IMR-90 (cell line): ENCODE results near the gene CRIM1. TPM values are rescaled to one million over a fixed set of nuclear protein-coding genes. Genes with fewer than 3 reads are reported as not detected.

Source experiments
- ATAC-seq: fragments of 200-7000 bp; cut with Tn5 transposase; 2 replicates; pipeline ENCODE4 v1.9.1; 2020; ENCODE audit warnings: low read depth, mild to moderate bottlenecking, moderate library complexity
- BruUV-seq: library from RNA; stranded (reverse); fragments of 400-500 nt; replicated peaks from 2 replicates; lab custom pipeline; 2021; lab: Mats Ljungman, UMichigan
- CTCF ChIA-PET: fragments of 300-600 bp; formaldehyde crosslinking; extraction: SDS; loops from one replicate; lab custom pipeline; 2021; ENCODE audit warnings: antibody characterized with exemption; lab: Yijun Ruan, JAX
- POLR2A ChIA-PET: fragments of 300-600 bp; sonication (Branson Sonifier 250); formaldehyde crosslinking; loops from one replicate; lab custom pipeline; 2022; ENCODE audit warnings: antibody characterized with exemption; ENCODE audit not compliant: unreplicated experiment; lab: Charles Lee
- DNase-seq: peaks from one replicate; pipeline ENCODE4 v3.0.0; 2013
- H2AFZ ChIP-seq: replicated peaks from 2 replicates; pipeline ENCODE3; 2013; ENCODE audit warnings: low read length, mild to moderate bottlenecking; ENCODE audit not compliant: poor library complexity
- H2AK5ac ChIP-seq: 2 replicates; pipeline ENCODE4 v1.6.1; 2013; ENCODE audit warnings: low read depth, low read length, inconsistent platforms
- H2AK9ac ChIP-seq: replicated peaks from 2 replicates; pipeline ENCODE3; 2013; ENCODE audit warnings: mild to moderate bottlenecking, low read depth, low read length, moderate library complexity; ENCODE audit not compliant: poor library complexity
- H2BK120ac ChIP-seq: 2 replicates; pipeline ENCODE4 v1.6.1; 2013; ENCODE audit warnings: low read depth, low read length, inconsistent platforms
- H2BK15ac ChIP-seq: 3 replicates; pipeline ENCODE4 v1.6.1; 2013; ENCODE audit warnings: low read depth, low read length, inconsistent platforms
- H2BK20ac ChIP-seq: 2 replicates; pipeline ENCODE4 v1.6.1; 2013; ENCODE audit warnings: low read depth, mild to moderate bottlenecking, inconsistent platforms, low read length, moderate library complexity
- H2BK5ac ChIP-seq: 2 replicates; pipeline ENCODE4 v1.6.1; 2013; ENCODE audit warnings: mild to moderate bottlenecking, low read depth, low read length, inconsistent platforms; ENCODE audit not compliant: poor library complexity, severe bottlenecking
- H3K14ac ChIP-seq: replicated peaks from 2 replicates; pipeline ENCODE4 v1.6.1; 2013; ENCODE audit warnings: low read depth, low read length, inconsistent platforms
- H3K18ac ChIP-seq: 2 replicates; pipeline ENCODE4 v1.6.1; 2013; ENCODE audit warnings: low read depth, low read length, control low read depth
- H3K23ac ChIP-seq: 2 replicates; pipeline ENCODE4 v1.6.1; 2013; ENCODE audit warnings: low read depth, low read length, inconsistent platforms
- H3K27ac ChIP-seq: 2 replicates; pipeline ENCODE4 v1.5.1; 2013; ENCODE audit warnings: mild to moderate bottlenecking, control low read depth, low read length; ENCODE audit not compliant: insufficient read depth
- H3K27me3 ChIP-seq: 2 replicates; pipeline ENCODE4 v1.6.1; 2013; ENCODE audit warnings: low read length; ENCODE audit not compliant: control insufficient read depth, insufficient read depth
- H3K36me3 ChIP-seq: 2 replicates; pipeline ENCODE4 v1.6.1; 2013; ENCODE audit warnings: low read length, mixed read lengths; ENCODE audit not compliant: control insufficient read depth, insufficient read depth
- H3K4ac ChIP-seq: 2 replicates; pipeline ENCODE4 v1.6.1; 2013; ENCODE audit warnings: low read depth, low read length, inconsistent platforms
- H3K4me1 ChIP-seq: 2 replicates; pipeline ENCODE4 v1.6.1; 2013; ENCODE audit warnings: low read length, mixed read lengths; ENCODE audit not compliant: control insufficient read depth, insufficient read depth
- H3K4me2 ChIP-seq: 2 replicates; pipeline ENCODE4 v1.6.1; 2013; ENCODE audit warnings: low read depth, mild to moderate bottlenecking, control low read depth, low read length, moderate library complexity
- H3K4me3 ChIP-seq: 2 replicates; pipeline ENCODE4 v1.5.1; 2013; ENCODE audit warnings: low read depth, mild to moderate bottlenecking, control low read depth, low read length, moderate library complexity; ENCODE audit not compliant: insufficient read depth
- H3K56ac ChIP-seq: 2 replicates; pipeline ENCODE4 v1.6.1; 2013; ENCODE audit warnings: low read length, inconsistent platforms; ENCODE audit not compliant: insufficient read depth; ENCODE audit errors: extremely low read depth
- H3K79me1 ChIP-seq, 2 experiments: 2 replicates each; pipeline ENCODE4 v1.6.1; 2013; ENCODE audit warnings: low read length in 2 of 2, inconsistent platforms in 1 of 2, low read depth in 1 of 2
- H3K9ac ChIP-seq: 2 replicates; pipeline ENCODE4 v1.6.1; 2013; ENCODE audit warnings: low read depth, low read length, control low read depth
- H3K9me1 ChIP-seq: 2 replicates; pipeline ENCODE4 v1.6.1; 2013; ENCODE audit warnings: low read length, inconsistent platforms; ENCODE audit not compliant: insufficient read depth
- H3K9me3 ChIP-seq: 2 replicates; pipeline ENCODE4 v1.6.1; 2013; ENCODE audit warnings: low read length; ENCODE audit not compliant: control insufficient read depth, insufficient read depth
- H4K20me1 ChIP-seq: 2 replicates; pipeline ENCODE4 v1.6.1; 2013; ENCODE audit warnings: low read length, inconsistent platforms; ENCODE audit not compliant: insufficient read depth
- H4K5ac ChIP-seq: 2 replicates; pipeline ENCODE4 v1.6.1; 2013; ENCODE audit warnings: mild to moderate bottlenecking, low read depth, low read length, control low read depth
- H4K8ac ChIP-seq, 2 experiments: 2 replicates each; pipeline ENCODE4 v1.6.1; 2013; ENCODE audit warnings: low read depth in 2 of 2, low read length in 2 of 2, control low read depth in 1 of 2, inconsistent platforms in 1 of 2
- H4K91ac ChIP-seq: 2 replicates; pipeline ENCODE4 v1.6.1; 2013; ENCODE audit warnings: low read depth, low read length, inconsistent platforms; ENCODE audit not compliant: insufficient read depth
- CEBPB ChIP-seq: IDR thresholded peaks from 2 replicates; pipeline ENCODE4 v1.6.1; 2012; ENCODE audit warnings: low read depth, low read length, improper control_type of control experiment
- NFE2L2 ChIP-seq: fragments of 150-350 bp; IDR thresholded peaks from 2 replicates; pipeline ENCODE4 v1.6.1; 2016; ENCODE audit warnings: low read depth, mild to moderate bottlenecking, low read length
- WGBS, 2 experiments: methylation state at CpG; one replicate each; pipeline versions ENCODE4 v1.1.5 to v1.1.7; 2013; ENCODE audit warnings: missing lambda C conversion rate in 2 of 2; ENCODE audit not compliant: insufficient read length in 1 of 2; ENCODE audit errors: extremely low coverage in 2 of 2; 5-methylcytosine and 5-hydroxymethylcytosine counted together
- dilution Hi-C: fragments of 300-500 bp; cut with HindIII; formaldehyde crosslinking; loops from one replicate; pipeline ENCODE4 v1.14.3; 2018; ENCODE audit warnings: low sequenced_read_pairs; ENCODE audit not compliant: unreplicated experiment
- in situ Hi-C: fragments of 300-500 bp; cut with MboI; formaldehyde crosslinking; loops from 3 replicates; pipeline ENCODE4 v1.14.3; 2019; ENCODE audit warnings: low sequenced_read_pairs, inconsistent platforms, mixed read lengths
- intact Hi-C: fragments of 100-400 bp; cut with micrococcal nuclease; formaldehyde crosslinking; loops from 2 replicates; pipeline ENCODE4 v1.10.0; 2022
- polyA plus RNA-seq, 3 experiments: library from polyadenylated mRNA; depleted of rRNA; stranded (reverse); fragments of >200 nt; gene quantifications; 2 replicates each; pipeline ENCODE4 v1.2.3, GENCODE V29; 2012; ENCODE audit warnings: low replicate concordance in 1 of 3
- total RNA-seq: library from RNA; depleted of rRNA; stranded (reverse); fragments of >200 nt; gene quantifications from 2 replicates; pipeline ENCODE4 v1.2.3, GENCODE V29; 2012

Gene CRIM1
- total and polyA plus RNA-seq, 2 of the 4 experiments (the other 2 are of a cell fraction): 285 to 490 TPM

GRCh38 chr2:36329746-36330472 lies 25.7 kb upstream of the CRIM1 start:
- Histone ChIP-seq H2BK15ac (peak overlapping the region; percentile 63; the same call in 1 of the 3 replicates), H3K27me3 (no peaks in the 10 kb centered on the region), H4K5ac (peak overlapping the region; percentile 7; the same call in 1 of the 2 replicates), H4K20me1 (no peaks in the 10 kb centered on the region), H2AK5ac (no peak overlapping the region), H3K23ac (no peak overlapping the region), H3K9ac (no peak overlapping the region), H3K4me1 (peaks cover 10% of the 10 kb centered on the region), H4K91ac (peak overlapping the region; percentile 92; the same call in 1 of the 2 replicates), H3K9me1 (peaks cover 3% of the 10 kb centered on the region; the same call in 1 of the 2 replicates), H3K79me1 (no peaks in the 10 kb centered on the region; a peak in 1 of 4 replicates), H3K4me3 (no peak overlapping the region), H2AK9ac (no peak overlapping the region), H2BK120ac (peak overlapping the region; percentile 96), H3K56ac (peak overlapping the region; percentile 63; the same call in 1 of the 2 replicates), H2AFZ (no peak overlapping the region), H3K36me3 (no peaks in the 10 kb centered on the region), H3K4me2 (peak overlapping the region; percentile 36; the same call in 1 of the 2 replicates), H3K9me3 (no peaks in the 10 kb centered on the region), H2BK20ac (peak overlapping the region; percentile 92), H3K18ac (peak overlapping the region; percentile 64), H3K4ac (peak overlapping the region; percentile 92), H2BK5ac (peak overlapping the region; percentile 77), H3K27ac (peak overlapping the region; percentile 63; the same call in 1 of the 2 replicates), H3K14ac (peak overlapping the region; percentile 86; the same call in 1 of the 2 replicates), H4K8ac (peak overlapping the region; percentile 73 to 89; a peak in 2 of 4 replicates)
- dilution Hi-C loops: no loop called here
- POLR2A ChIA-PET: no interaction called here
- ATAC-seq (peak; percentile 81), DNase-seq (peak; percentile 80)
- intact Hi-C loops: loop anchor here (1.0 to 10.0 kb wide), 2 partner anchors 9 to 455 kb away; no protein-coding TSS in a partner anchor
- no CpG with 5 or more reads among the region's 4 CpGs for WGBS, 2 experiments
- in situ Hi-C loops: no loop called here
- no TSS peak for BruUV-seq
- CTCF ChIA-PET: no interaction called here
- TF ChIP-seq CEBPB (peak; percentile 62; the same call in 1 of the 2 replicates), NFE2L2 (no peak)
